GM19397 (cell line): ENCODE data around the gene ZNF598.
A peak's percentile ranks its signal among the peaks of the same experiment; 100 is the strongest.

ENCODE experiments used
- ATAC-seq: cut with Tn5 transposase; IDR thresholded peaks from one replicate; pipeline ENCODE4 v1.9.1; 2021; ENCODE audit warnings: mild to moderate bottlenecking, moderate library complexity; ENCODE audit not compliant: unreplicated experiment

ZNF598 gene

DNA sequence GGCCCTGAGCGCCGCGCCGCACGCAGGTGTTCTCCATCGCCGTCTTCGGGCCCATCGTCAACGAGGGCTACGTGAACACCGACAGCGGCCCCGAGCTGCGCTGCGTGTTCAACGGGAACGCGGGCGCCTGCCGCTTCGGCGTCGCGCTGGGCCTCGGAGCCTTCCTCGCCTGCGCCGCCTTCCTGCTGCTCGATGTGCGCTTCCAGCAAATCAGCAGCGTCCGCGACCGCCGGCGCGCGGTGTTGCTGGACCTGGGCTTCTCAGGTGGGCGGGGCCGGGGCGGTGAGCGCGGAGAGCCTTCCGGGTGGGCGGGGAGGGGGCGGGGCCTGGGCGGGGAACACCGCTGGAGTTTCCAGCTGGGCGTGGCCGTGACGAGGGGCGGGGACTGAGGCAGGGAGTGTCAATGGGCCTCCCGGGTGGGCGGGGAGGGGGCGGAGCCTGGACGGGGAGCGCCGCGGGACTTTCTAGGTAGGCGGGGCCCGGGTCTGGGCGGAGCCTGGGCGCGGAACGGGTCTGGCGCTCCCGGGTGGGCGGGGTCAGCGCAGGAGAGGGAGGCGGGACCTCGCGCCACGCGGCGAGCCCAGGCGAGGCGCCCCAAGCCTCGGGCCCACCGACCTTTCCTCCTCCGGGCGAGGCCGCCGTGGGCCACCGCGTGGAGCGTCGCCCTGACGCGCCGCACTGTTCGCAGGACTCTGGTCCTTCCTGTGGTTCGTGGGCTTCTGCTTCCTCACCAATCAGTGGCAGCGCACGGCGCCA, 17.5 kb downstream of the ZNF598 start:
- peak; percentile 51 for ATAC-seq

DNA sequence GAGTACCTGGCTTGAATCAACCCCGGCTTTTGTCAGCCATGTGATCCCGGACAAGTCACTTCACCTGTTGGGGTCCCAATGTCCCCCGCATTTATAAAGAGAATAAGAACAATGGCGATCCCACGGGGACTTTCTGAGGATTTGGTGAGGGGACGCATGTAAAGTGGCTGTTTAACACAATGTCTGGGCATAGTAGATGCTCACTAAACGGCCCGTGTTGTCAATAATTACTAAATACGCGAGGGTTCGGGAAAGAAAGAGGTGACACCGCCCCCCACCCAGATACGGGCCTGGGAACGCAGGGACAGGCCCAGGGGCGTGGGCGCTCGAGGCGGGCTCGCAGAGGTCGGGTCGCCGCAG, 18.1 kb downstream of the ZNF598 start:
- no peak for ATAC-seq

DNA sequence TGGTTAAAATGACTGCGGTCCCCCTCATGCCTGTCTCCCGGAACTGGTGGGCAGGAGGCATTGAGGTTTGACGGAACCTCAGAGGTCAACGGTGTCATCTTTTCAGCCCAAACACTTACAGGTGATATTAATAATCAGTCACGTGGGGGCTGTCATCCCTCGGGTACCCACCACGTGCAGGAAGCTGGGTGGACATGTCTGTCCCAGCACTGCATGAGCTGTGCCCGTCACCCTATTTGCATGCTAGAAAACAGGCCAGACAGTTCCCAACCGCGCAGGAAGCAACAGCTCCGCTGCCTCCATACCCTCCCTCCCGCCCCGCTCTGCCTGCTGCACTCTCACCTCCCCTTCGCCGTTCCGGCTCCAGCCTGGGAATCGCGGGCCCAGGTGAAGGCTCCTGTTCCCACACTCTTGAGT, 18.5 kb downstream of the ZNF598 start:
- no peak for ATAC-seq

DNA sequence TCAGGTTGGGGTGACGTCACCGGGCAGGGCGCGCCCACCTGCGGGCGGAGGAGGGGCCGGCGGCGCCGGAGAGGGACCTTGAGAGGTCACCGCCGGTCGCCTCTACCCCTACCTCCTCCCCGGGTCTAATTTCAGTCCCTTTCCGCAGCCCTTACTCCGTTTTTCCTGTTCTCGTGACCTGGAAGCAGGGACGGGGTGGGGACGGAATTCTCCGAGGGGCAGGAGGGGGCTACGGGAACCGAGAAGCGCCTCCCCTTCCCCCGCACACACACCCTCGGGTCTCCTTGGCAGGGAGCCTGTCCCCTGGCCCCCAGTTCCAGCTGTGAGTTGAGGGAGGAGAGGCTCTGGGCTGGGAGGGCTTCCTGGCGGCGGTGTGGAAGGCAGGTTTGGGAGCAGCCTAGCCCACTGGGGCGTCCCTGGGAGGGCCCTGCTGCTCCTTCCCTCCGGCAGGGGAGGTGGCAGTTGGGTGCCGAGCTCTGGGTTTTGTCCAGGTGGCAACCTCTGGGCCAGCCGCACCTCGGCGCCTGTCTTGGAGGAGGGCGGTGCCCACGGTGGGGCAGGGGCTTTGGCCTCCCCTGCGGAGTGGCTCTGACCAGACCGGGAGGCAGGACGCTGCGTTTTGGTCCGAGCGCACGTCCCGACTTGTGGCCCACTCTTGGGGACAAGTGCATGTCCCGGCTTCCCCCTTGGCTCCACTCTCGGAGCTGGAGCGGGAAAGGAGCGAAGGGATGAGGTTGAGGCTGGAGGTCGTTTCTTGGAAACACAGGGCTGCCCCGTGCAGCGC, 19.1 kb downstream of the ZNF598 start:
- no peak for ATAC-seq

DNA sequence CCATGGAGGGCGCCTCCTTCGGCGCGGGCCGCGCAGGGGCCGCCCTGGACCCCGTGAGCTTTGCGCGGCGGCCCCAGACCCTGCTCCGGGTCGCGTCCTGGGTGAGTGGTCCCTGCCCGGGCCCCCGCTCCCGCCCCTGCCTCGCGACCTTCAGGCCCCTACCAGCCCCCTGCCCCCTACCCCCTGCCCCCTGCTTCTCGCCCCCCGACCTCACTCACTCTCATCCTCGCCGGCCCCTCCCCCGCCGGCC, 19.6 kb downstream of the ZNF598 start:
- no peak for ATAC-seq

DNA sequence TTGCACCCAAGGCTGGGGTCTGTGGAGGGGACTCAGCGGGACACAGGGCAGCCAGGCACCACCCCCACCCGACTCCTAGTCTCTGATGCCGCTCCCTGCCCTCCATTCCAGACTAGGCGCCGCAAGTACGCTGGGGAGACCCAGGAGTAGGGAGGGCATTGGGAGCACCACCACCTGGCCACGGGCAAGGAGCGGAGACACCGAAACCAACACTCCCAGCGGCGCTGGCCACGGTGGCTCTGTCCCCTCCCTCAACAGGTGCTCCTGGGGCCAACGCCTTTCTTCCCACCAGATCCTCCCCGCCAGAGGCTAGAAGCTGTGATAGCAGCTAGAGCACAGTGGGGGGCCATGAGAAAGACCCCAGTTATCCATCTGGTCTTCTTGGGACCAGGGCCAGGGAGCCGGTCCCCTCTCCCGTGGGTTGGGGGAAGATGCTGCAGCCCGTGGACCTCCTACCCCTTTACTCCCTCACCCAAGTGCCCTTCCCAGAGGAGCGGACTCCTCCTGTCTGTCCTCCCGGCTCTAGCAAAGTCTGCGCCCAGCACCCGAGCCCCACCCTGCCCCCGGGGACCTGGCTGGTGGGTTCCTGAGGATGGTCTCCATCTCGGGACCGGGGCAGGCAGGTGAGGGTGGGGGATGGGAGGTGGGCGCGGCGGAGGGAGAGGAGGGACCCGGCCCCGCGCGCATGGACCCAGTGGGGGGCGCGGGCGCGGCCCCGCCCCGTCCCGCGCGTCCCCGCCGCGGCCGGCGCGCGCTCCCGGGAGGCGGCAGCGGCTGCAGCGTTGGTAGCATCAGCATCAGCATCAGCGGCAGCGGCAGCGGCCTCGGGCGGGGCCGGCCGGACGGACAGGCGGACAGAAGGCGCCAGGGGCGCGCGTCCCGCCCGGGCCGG, 20.2 kb downstream of the ZNF598 start, which contains the start of gene SYNGR3:
TSS of gene SYNGR3 (plus strand) at position 762 of the 892 bp plus-strand sequence. CDS start 133 bp downstream, outside the sequence.
- ATAC-seq: no peak

DNA sequence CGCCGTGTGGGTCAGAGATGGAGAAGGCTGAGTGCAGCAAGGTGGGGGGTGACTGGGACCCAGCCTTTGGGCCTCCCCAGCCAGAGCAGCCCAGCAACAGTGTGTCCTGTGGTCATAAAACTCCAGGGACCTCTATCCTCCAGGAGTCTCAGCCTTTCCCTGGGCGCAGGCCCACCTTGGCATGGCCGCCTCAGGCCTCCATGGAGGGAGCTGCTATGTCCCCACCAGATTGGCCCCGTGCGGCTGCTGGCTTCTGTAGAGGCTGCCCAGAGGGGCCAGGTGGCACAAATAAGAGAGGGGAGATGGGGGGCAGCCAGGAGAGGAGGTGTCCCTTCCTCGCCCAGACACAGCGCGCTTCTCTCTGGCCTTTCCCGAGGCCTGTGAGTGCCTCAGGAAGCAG, 22.4 kb downstream of the ZNF598 start:
- no peak for ATAC-seq

DNA sequence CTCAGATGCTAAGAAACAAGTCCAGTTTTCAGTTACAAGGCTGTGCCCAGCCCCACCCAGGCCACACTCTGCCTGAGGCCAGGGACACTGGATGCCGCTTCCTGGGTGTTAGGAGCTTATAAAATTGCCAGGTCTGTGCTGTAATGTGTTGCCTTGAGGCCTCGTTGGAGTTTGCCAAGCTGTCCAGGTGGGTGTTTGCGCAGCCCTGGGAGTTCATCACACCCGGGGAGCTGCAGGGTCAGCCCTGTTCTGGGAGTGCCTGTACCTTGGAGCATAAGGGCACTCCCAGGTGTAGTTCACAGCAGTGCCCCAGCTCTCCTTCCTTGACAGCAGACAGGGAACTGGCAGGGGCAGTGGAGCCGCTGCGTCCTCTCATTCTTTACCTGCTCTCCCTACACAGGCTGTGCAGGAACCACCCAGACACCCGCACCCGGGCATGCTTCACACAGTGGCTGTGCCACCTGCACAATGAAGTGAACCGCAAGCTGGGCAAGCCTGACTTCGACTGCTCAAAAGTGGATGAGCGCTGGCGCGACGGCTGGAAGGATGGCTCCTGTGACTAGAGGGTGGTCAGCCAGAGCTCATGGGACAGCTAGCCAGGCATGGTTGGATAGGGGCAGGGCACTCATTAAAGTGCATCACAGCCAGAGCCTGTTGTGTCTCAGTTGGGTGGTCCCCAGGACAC, 24.0 kb downstream of the ZNF598 start:
- ATAC-seq: no peak

DNA sequence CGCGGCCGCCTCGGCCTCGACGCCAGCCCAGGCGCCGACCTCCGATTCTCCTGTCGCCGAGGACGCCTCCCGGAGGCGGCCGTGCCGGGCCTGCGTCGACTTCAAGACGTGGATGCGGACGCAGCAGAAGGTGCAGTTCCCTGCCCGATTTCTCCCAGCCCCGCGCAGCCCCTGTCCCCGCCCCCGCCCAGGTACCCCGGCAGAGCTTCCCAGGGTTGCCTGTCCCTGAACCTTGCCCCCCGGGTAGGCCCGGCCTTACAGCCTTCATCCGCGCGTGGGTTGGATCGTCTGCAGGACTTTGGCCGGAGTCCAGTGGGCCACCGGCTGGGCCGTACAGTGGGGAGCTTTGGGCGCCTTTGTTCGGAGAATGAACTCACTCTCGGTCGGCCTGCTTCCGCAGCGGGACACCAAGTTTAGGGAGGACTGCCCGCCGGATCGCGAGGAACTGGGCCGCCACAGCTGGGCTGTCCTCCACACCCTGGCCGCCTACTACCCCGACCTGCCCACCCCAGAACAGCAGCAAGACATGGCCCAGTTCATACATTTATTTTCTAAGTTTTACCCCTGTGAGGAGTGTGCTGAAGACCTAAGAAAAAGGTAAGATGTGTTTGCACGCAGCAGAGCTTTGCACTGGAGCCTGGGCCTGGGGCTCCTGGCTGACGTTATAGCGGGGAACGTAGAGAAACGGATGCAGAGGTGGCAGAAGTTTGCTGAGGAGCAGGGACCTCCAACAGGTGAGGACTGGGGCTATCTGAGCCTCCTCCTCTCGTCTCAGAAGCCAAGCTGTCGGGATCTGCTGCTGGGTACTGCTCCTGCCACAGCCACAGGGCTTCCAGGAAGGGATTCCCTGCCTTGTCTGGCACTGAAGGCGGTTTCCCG, 25.0 kb downstream of the ZNF598 start:
- no peak for ATAC-seq

DNA sequence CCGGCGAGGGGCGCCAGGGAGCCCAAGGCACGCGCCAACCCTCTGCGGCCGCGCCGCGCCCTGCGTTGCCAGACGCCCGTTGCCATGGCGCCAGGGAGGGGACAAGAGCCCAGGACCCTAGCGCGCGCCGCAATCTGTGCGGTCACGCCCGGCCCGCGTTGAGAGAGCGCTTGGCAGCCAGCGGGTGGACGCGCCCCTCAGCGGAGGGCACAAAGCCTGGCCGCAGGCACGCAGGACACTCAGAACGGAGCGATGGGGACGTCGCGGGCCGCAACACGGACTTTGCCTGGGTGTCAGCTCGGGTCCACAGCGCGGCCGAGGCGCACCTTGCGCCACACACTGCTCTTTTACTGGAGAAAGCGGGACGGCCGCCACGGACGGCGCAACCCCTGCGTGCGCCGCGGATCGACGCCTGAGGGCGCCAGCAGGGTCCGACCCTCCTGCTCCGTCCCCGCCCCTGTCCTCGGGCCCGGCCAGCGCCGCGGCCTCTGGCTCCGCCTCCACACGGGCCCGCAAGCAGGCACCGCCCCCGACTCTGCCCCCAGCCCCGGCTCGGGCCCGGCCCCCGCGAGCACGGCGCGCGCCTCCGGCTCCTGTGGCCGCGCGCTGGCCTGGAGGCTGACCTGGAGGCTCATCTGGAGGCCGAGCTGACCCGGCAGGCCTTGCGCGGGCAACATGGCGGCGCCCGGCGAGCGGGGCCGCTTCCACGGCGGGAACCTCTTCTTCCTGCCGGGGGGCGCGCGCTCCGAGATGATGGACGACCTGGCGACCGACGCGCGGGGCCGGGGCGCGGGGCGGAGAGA, 25.9 kb downstream of the ZNF598 start, which contains the start of gene GFER:
TSS of gene GFER (plus strand) at position 650 of the 803 bp plus-strand sequence. CDS start at position 676, 26 bp downstream.
- ATAC-seq: peak; percentile 79

DNA sequence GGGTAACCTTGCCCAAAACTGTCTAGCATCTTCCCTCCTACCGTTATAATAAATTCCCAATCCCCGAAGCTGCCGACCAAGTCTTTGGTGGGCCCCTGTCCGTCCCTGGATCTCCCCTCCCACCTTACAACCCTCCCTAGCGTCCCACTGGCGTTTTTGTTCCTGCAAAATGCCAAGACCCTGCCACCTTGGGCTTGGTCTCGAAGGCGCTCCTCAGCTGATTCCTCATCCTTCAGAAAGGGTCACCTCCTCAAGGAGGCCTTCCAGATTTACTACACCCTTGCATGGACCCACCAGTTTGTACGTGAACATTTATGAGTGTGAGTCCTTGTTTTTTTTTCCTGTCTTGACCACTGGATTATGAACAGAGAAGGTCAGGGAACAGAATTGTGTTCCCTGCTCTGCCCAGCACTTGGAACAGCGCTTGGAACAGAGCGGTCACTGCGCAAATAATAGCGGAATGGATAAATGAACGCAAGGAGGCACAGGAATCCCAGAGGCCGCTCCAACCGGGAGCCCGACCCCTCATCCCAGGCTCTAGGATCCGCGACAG, 26.6 kb downstream of the ZNF598 start:
- no peak for ATAC-seq

DNA sequence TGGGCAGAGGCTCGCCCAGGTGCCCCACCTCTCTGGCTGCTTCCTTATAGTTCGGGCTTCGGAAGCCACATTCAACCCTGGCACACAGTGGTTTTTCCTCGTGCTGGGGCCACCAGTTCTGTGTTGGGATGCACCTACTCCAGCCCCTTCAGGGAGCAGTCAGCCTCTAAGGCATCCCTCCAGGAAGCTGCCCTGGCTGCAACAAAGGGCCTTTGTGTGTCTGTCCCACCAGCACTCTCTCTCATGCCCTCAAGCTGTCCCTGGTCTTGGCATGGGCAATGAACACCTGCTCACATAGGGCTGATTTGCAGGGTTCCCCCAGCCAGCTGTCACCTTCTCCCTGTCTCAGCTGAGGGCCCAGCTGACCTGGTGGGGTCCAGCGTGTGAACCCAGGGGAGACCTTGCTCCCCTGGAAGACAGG, 27.6 kb downstream of the ZNF598 start:
- no peak for ATAC-seq

DNA sequence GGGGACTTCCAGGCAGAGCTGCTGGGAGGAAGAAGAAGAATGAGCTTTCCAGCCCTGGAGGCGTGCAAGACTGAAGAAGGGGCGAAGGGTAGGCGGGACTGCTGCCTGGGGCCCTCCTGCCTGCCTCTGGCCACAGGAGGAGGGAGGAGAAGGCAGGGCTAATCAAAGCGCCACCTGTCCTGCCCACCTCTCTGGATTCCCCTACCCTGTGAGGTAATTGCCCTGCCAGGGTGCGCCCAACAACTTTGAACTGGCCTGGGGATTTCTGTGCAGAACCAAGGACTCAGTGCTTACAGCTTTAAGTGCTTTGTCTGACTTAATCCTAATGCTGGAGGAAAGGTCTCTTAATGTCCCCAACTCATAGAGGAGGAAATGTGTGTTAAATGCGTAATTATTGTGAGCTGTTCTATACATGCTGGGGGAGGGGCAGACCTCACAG, 28.2 kb downstream of the ZNF598 start, which contains the start of gene NOXO1:
TSS of gene NOXO1 (minus strand) at position 72 of the 439 bp plus-strand sequence. CDS start 290 bp downstream, outside the sequence.
- no peak for ATAC-seq

DNA sequence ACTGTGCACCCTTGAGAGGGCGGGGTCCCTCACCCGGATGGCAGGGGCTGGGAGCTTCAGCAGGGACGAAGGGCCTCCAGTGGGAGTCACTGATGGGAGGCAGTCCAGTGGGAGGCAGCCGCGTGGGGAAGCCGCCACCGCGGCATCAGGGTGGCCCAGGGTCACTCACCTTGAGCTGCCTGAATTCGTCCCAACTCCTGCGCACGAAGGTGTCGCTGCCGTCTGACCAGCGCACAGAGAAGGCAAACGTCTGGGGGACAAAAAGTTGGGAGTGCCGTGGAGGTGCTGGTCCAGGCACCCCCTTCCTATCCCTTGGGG, 28.9 kb downstream of the ZNF598 start:
- ATAC-seq: no peak

DNA sequence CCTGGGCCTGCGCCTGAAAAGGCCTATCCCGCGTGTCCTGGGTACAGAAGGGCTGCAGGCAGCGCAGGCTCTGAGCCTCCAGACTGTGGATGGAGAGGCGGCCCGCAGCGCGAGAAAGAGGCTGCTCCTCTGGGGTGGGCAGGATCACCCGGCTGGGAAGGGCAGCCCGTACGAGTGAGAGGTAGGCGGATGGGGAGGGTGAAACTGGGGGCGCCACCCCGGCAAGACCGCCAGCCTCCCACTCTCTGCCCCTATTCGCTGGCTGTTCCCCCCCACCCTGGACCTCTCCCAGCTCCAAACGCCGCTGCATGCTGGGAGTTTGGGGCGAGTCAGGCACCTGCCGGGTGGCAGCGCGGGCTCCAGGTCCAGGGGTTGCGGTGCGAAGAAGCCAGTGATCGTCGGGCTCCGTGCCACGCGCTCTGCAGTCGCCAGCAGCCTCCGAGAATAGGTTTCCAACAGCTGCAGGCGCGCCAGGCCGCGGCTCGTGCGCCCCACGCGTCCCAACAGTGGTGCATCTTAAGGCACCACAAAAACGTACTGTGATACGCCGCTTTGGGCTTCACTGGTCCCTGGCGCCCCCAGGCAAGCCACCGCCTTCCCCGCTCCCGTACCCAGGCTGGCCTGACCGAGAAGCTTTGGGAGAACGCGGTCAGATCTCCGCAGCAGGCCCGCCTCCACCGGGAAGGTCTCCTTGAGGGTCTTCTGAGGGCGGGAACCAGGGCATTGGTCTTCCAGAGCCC, 29.4 kb downstream of the ZNF598 start:
- ATAC-seq: no peak

DNA sequence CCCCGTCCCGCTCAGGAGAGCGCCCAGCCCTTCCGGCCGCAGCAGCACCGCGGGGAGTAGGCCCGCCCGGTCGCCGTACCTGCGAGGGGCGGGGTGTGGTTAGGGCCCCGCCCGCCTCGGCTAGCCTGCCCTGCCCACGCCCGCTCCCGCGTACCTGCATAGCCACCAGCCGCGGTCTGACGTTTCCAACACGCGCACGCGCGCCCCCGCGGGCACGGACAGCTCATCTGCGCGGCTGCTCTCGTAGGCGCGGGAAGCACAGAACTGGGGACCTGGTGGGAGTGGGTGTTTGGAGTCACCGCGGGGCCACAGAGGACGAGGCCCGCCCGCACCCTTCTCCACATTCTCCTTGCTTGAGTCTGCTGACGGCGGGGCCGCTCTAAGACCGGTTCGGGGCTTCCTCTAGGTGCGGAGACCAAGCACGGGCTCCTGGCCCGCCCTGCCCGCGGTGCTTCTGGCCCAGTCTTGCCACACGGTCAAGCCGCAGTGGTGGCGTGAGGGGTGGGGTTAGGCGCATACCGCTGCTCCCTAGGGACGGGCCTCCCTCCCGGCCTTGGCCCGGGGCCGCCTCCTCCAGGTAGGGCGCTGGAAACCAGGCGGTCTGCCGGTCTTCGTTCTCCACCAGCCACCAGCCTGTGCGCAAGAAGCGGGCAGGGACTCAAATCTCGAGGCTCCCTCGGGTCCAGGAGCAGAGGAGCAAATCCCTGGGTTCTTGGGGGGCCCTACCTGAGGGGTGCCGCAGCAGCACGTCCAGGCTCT, 30.2 kb downstream of the ZNF598 start:
- no peak for ATAC-seq

DNA sequence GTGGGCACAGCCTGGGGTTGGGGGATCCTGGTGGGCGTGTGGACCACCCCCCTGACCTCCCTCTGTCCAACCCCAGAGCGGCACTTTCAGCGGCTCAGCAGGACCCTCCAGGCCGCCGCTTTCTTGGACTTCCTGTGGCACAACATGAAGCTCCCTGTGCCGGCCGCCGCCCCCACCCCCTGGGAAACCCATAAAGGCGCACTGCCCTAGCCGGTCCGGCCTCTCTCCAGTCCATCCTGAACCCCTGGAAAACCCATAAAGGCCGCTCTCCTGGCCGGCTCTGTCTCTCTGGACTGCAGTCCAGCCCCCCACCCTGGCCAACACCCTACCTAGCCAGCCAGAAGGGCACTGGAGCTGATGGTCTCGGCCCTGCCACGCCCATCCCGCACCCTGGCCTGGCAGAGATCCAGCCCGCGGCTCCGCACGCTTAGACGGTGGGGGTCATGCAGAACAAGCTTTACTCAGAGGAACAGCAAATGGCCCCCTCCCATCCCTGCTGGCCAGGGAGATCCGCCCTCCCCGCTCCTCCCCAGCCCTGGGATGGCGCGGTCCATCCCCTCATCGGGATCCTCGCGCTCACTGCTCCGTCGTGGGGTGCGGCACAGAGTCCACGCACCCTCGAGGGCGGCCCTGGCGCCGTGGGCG, 31.0 kb downstream of the ZNF598 start:
- no peak for ATAC-seq
